ENCODE data around the gene ALDOB. TPM values are rescaled to one million over a fixed set of nuclear protein-coding genes. Genes with fewer than 3 reads are reported as not detected.

The ALDOB gene
- total and polyA plus RNA-seq, 2 experiments from 2014 or later, result not detected

GRCh38 chr9:101453776-101454570 lies 18.4 kb upstream of the ALDOB start (continued):
- TF ChIP-seq ZNF462 (CRISPR knock-in tag; IDR thresholded peaks at IDR 0.05) (no peak), EZH2phosphoT487 (IDR thresholded peaks at IDR 0.05; ENCODE audit: unreplicated experiment) (no peak), REST (IDR thresholded peaks at IDR 0.05; ENCODE audit: unreplicated experiment) (no peak), ZNF331 (CRISPR knock-in tag; IDR thresholded peaks at IDR 0.05; ENCODE audit: low read depth) (no peak)

- Histone ChIP-seq H4K20me1 (replicated peaks; ENCODE audit: insufficient read depth) (no peaks in the 10 kb centered on the region), H2AFZ (no peak overlapping the region), H3K79me2 (replicated peaks; ENCODE audit: insufficient read depth) (no peaks in the 10 kb centered on the region), H3F3A (replicated peaks; ENCODE audit: low read depth) (no peaks in the 10 kb centered on the region), H3K4me1 (ENCODE audit: insufficient read depth) (peaks cover 5% of the 10 kb centered on the region), H3K4me3 (no peak overlapping the region), H3K9me2 (ENCODE audit: insufficient read depth) (peaks cover 3% of the 10 kb centered on the region; the same call in 1 of the 2 replicates), H3K4me2 (no peak overlapping the region), H3K36me3 (ENCODE audit: insufficient read depth) (no peaks in the 10 kb centered on the region), H3K27ac (ENCODE audit: low read depth) (no peak overlapping the region), H3K27me3 (ENCODE audit: insufficient read depth) (no peaks in the 10 kb centered on the region)
- ATAC-seq (no peak), DNase-seq (ENCODE audit: low spot score) (no peak)
- Mint-ChIP-seq H3K27me3 (ENCODE audit: insufficient read depth, low read depth, poor library complexity) (peaks cover 4% of the 10 kb centered on the region), H3K4me1 (peaks cover 9% of the 10 kb centered on the region), H3K36me3 (ENCODE audit: low read depth) (peaks cover 22% of the 10 kb centered on the region), H3K9me3 (peaks cover 22% of the 10 kb centered on the region), H3K4me3 (no peak overlapping the region), H3K27ac (no peak overlapping the region)
- TF ChIP-seq EZH2 (IDR thresholded peaks at IDR 0.05; ENCODE audit: low read depth, unreplicated experiment) (no peak), NANOG (IDR thresholded peaks at IDR 0.05; ENCODE audit: borderline replicate concordance) (no peak), CREB1 (CRISPR knock-in tag; IDR thresholded peaks at IDR 0.05; ENCODE audit: low read depth) (no peak)
These were observed 15.9 kb upstream of the ALDOB start for GRCh38 chr9:101451498-101451897.
